Cardiac fibroblast (primary cell): ENCODE measurements around the gene SNRNP40.

Experiments used
- DNase-seq, 2 donors: peaks; one replicate each; pipeline versions ENCODE4 v3.0.0 to v3.0.0-alpha.2; 2010; ENCODE audit warnings: low read depth in 2 of 2
- H3K4me3 ChIP-seq, 2 donors: replicated peaks in 1 of 2; 1 replicate in 1 of 2; 2 replicates in 1 of 2; pipeline ENCODE4 v1.5.1; 2011; ENCODE audit warnings: low read depth in 2 of 2, low read length in 2 of 2, mild to moderate bottlenecking in 2 of 2, moderate library complexity in 1 of 2
- TF ChIP-seq, protein P1 (sequence below): IDR thresholded peaks from one replicate; pipeline ENCODE4 v1.5.1; 2011; ENCODE audit warnings: low read depth, mild to moderate bottlenecking, low read length, inconsistent platforms

Gene SNRNP40

GRCh38 chr1:31224068-31224467 lies 72.5 kb downstream of the SNRNP40 start:
- TF ChIP-seq, protein P1, sequence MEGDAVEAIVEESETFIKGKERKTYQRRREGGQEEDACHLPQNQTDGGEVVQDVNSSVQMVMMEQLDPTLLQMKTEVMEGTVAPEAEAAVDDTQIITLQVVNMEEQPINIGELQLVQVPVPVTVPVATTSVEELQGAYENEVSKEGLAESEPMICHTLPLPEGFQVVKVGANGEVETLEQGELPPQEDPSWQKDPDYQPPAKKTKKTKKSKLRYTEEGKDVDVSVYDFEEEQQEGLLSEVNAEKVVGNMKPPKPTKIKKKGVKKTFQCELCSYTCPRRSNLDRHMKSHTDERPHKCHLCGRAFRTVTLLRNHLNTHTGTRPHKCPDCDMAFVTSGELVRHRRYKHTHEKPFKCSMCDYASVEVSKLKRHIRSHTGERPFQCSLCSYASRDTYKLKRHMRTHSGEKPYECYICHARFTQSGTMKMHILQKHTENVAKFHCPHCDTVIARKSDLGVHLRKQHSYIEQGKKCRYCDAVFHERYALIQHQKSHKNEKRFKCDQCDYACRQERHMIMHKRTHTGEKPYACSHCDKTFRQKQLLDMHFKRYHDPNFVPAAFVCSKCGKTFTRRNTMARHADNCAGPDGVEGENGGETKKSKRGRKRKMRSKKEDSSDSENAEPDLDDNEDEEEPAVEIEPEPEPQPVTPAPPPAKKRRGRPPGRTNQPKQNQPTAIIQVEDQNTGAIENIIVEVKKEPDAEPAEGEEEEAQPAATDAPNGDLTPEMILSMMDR = no peak
- DNase-seq = no peak
- no peak overlapping the region for H3K4me3 ChIP-seq

DNA sequence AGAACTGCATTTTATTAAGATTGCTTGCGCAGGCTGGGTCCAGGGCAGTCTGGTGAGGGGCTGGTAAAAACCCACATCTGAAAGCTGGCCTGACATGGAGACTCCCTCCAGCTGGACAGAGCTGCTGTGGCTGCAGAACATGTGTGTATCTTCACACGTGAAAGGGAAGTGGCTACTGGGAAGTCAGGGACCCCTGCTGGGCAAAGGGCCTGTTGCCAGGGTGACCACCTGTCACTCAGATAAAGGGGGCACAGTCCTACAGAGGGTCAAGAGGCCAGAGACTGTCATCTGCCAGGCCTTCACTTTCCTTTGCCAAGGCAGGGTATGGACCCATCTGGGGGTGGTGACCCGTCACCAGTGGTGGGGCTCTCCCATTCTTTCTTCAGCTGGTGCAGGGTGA lies 74.4 kb downstream of the SNRNP40 start:
- DNase-seq = no peak
- no peak overlapping the region for H3K4me3 ChIP-seq
- TF ChIP-seq, protein P1 = no peak

GRCh38 chr1:31221072-31221471 lies 75.5 kb downstream of the SNRNP40 start:
- DNase-seq = no peak
- no peak overlapping the region for H3K4me3 ChIP-seq
- TF ChIP-seq, protein P1 = no peak

GRCh38 chr1:31219489-31219888 lies 77.1 kb downstream of the SNRNP40 start:
- DNase-seq = no peak
- H3K4me3 ChIP-seq = no peak overlapping the region
- TF ChIP-seq, protein P1 = no peak

DNA sequence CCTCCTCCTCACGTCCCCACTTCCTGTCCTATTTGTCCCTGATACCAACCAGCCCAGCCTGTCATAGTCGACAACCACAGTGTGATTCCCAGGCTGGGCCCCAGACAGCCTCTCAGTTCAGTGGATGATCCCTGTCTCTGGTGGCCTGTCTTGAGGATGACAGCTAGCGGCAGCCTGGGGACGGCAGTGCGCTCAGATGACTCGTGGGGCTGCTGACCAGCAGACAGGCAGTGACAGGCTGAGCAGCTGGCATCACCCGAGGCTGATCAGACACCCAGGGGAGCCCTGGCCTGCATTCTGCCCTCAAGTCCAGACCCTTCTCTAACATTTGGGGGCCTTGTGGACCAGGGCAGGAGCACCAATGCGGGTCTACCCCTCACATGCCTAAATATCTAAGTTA lies 77.9 kb downstream of the SNRNP40 start:
- H3K4me3 ChIP-seq = no peak overlapping the region
- TF ChIP-seq, protein P1 = no peak
- DNase-seq = no peak

GRCh38 chr1:31216016-31216415 lies 80.6 kb downstream of the SNRNP40 start:
- H3K4me3 ChIP-seq = no peak overlapping the region
- DNase-seq = peak; percentile 55 to 57
- TF ChIP-seq, protein P1 = no peak

- TF ChIP-seq, protein P1 = no peak
- no peak overlapping the region for H3K4me3 ChIP-seq
- DNase-seq = peak in 1 of 2 donors; percentile 9
Measured at GRCh38 chr1:31215065-31215570, 81.5 kb downstream of the SNRNP40 start.
